KBM-7 (cell line): ENCODE results near the gene YIF1B.

Source experiments
- DNase-seq: peaks from one replicate; pipeline ENCODE4 v3.0.0-alpha.2; 2015
- in situ Hi-C: fragments of 300-500 bp; cut with MboI; formaldehyde crosslinking; loops from 2 replicates; pipeline ENCODE4 v1.14.3; 2020; ENCODE audit warnings: low sequenced_read_pairs, low pct_unique_long_range_greater_than_20kb, mixed read lengths

The YIF1B gene

GRCh38 chr19:38308926-38309614, 6.7 kb downstream of the YIF1B start:
- in situ Hi-C loops: no loop called here
- DNase-seq: no peak

GRCh38 chr19:38308006-38308766, 7.6 kb downstream of the YIF1B start:
- no peak for DNase-seq
- in situ Hi-C loops: no loop called here

GRCh38 chr19:38307597-38307996, 8.2 kb downstream of the YIF1B start:
- DNase-seq: no peak
- in situ Hi-C loops: no loop called here

GRCh38 chr19:38307076-38307475, 8.7 kb downstream of the YIF1B start:
- in situ Hi-C loops: no loop called here
- no peak for DNase-seq

GRCh38 chr19:38306236-38306635, 9.5 kb downstream of the YIF1B start:
- in situ Hi-C loops: no loop called here
- DNase-seq: no peak

- DNase-seq: no peak
- in situ Hi-C loops: no loop called here
These were observed 10.8 kb downstream of the YIF1B start for GRCh38 chr19:38304866-38305429.

- in situ Hi-C loops: no loop called here
- DNase-seq: no peak
These were observed 11.3 kb downstream of the YIF1B start for GRCh38 chr19:38304352-38304865.

- no peak for DNase-seq
- in situ Hi-C loops: no loop called here
These were observed 12.0 kb downstream of the YIF1B start, which contains the start of gene C19orf33 for GRCh38 chr19:38303517-38304351. C19orf33 (plus strand) TSS chr19:38304251; CDS start chr19:38304262, 11 bp downstream.

GRCh38 chr19:38298821-38299680, 16.7 kb downstream of the YIF1B start:
- no peak for DNase-seq
- in situ Hi-C loops: no loop called here

GRCh38 chr19:38294090-38294489, 21.7 kb downstream of the YIF1B start:
- in situ Hi-C loops: no loop called here
- no peak for DNase-seq

GRCh38 chr19:38293281-38293680, 22.5 kb downstream of the YIF1B start:
- in situ Hi-C loops: no loop called here
- DNase-seq: no peak

GRCh38 chr19:38291855-38292254, 23.9 kb downstream of the YIF1B start:
- DNase-seq: no peak
- in situ Hi-C loops: no loop called here

- in situ Hi-C loops: no loop called here
- DNase-seq: no peak
These were observed 25.1 kb downstream of the YIF1B start for GRCh38 chr19:38290631-38291147.

GRCh38 chr19:38289955-38290354, 25.8 kb downstream of the YIF1B start:
- in situ Hi-C loops: no loop called here
- DNase-seq: no peak

GRCh38 chr19:38288123-38288855, 27.5 kb downstream of the YIF1B start:
- no peak for DNase-seq
- in situ Hi-C loops: no loop called here

GRCh38 chr19:38287604-38288003, 28.1 kb downstream of the YIF1B start:
- in situ Hi-C loops: no loop called here
- peak; percentile 81 for DNase-seq

GRCh38 chr19:38285567-38285966, 30.2 kb downstream of the YIF1B start:
- in situ Hi-C loops: no loop called here
- DNase-seq: no peak

GRCh38 chr19:38284422-38284821, 31.3 kb downstream of the YIF1B start:
- peak; percentile 87 for DNase-seq
- in situ Hi-C loops: no loop called here
